CD8-positive, alpha-beta memory T cell (primary cell): ENCODE measurements around the gene NR5A1. TPM values are rescaled to one million over a fixed set of nuclear protein-coding genes. Genes with fewer than 3 reads are reported as not detected.

Experiments used
- CTCF ChIA-PET: fragments of 350-600 bp; sonication (Branson Sonifier 250); formaldehyde crosslinking; loops from one replicate; lab custom pipeline; 2021; ENCODE audit warnings: antibody characterized with exemption; lab: Charles Lee
- POLR2A ChIA-PET: fragments of 350-600 bp; sonication (Branson Sonifier 250); formaldehyde crosslinking; loops from one replicate; lab custom pipeline; 2021; ENCODE audit warnings: antibody characterized with exemption; lab: Charles Lee
- DNase-seq, 5 donors: peaks; one replicate each; pipeline versions ENCODE4 v3.0.0 to v3.0.0-alpha.2; 2020 to 2022; ENCODE audit warnings: mixed read lengths in 1 of 5
- H3K27ac ChIP-seq: one replicate; pipeline ENCODE4 v1.7.0; 2013; ENCODE audit warnings: low read depth, mild to moderate bottlenecking, low read length, moderate library complexity
- H3K27me3 ChIP-seq: 2 replicates; pipeline ENCODE4 v1.7.0; 2013; ENCODE audit warnings: low read length, mild to moderate bottlenecking; ENCODE audit not compliant: insufficient read depth, poor library complexity, severe bottlenecking
- H3K36me3 ChIP-seq: 2 replicates; pipeline ENCODE4 v1.7.0; 2013; ENCODE audit warnings: mild to moderate bottlenecking, low read length, moderate library complexity; ENCODE audit not compliant: insufficient read depth
- H3K4me1 ChIP-seq: 2 replicates; pipeline ENCODE4 v1.7.0; 2013; ENCODE audit warnings: mild to moderate bottlenecking, low read length, moderate library complexity; ENCODE audit not compliant: insufficient read depth
- H3K4me3 ChIP-seq: 2 replicates; pipeline ENCODE4 v1.7.0; 2013; ENCODE audit warnings: mild to moderate bottlenecking, low read length
- H3K9me3 ChIP-seq: 2 replicates; pipeline ENCODE4 v1.7.0; 2013; ENCODE audit warnings: mild to moderate bottlenecking, low read length
- H3K27ac Mint-ChIP-seq, 8 donors: one replicate each; pipeline ENCODE4 v1.8.0; 2020 to 2021; ENCODE audit warnings: mixed read lengths in 8 of 8, mild to moderate bottlenecking in 6 of 8, inconsistent platforms in 3 of 8, moderate library complexity in 3 of 8
- H3K27me3 Mint-ChIP-seq, 2 donors: one replicate each; pipeline ENCODE4 v1.8.0; 2020 to 2021; ENCODE audit warnings: mixed read lengths in 2 of 2, mild to moderate bottlenecking in 1 of 2, moderate library complexity in 1 of 2
- H3K36me3 Mint-ChIP-seq, 3 donors: one replicate each; pipeline ENCODE4 v1.8.0; 2020 to 2021; ENCODE audit warnings: mixed read lengths in 3 of 3, inconsistent platforms in 1 of 3, mild to moderate bottlenecking in 1 of 3
- H3K4me1 Mint-ChIP-seq, 3 donors: one replicate each; pipeline ENCODE4 v1.8.0; 2020 to 2021; ENCODE audit warnings: mixed read lengths in 3 of 3, inconsistent platforms in 1 of 3, mild to moderate bottlenecking in 1 of 3
- H3K4me3 Mint-ChIP-seq, 7 donors: one replicate each; pipeline ENCODE4 v1.8.0; 2020 to 2021; ENCODE audit warnings: mixed read lengths in 7 of 7, mild to moderate bottlenecking in 6 of 7, moderate library complexity in 4 of 7, inconsistent platforms in 2 of 7
- H3K9me3 Mint-ChIP-seq, 5 donors: one replicate each; pipeline ENCODE4 v1.8.0; 2020 to 2022; ENCODE audit warnings: mixed read lengths in 5 of 5, mild to moderate bottlenecking in 3 of 5, moderate library complexity in 2 of 5, inconsistent platforms in 1 of 5
- polyA plus RNA-seq: library from polyadenylated mRNA; unstranded; fragments of 300-500 nt; fragmentation: Illumina TruSeq; gene quantifications from one replicate; pipeline ENCODE4 v1.2.3, GENCODE V29; 2021
- total RNA-seq, 2 experiments: library from RNA; stranded (reverse); gene quantifications; one replicate each; pipeline ENCODE4 v1.2.3, GENCODE V29; 2021

The NR5A1 gene
- total and polyA plus RNA-seq, 3 experiments from 2014 or later = not detected

DNA sequence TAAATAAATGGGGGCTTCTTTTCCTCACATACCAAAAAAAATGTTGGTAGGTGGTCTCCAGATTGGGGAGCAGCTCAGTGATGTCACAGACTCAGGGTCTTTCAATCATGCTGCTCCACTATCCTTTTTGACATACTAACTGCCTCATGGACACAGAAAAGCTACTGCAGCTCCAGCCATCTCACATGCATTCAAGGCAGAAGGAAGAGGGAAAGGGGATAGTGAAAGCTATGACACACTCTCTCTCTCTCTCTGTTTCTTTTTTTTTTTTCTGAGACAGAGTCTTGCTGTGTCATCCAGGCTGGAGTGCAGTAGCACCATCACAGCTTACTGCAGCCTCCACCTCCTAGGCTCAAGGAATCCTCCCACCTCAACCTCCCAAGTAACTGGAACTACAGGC, 64.8 kb downstream of the NR5A1 start:
- Mint-ChIP-seq H3K9me3 (peaks cover 0 to 5% (median 0%) of the 10 kb centered on the region in 5 donors), H3K4me1 (no peaks in the 10 kb centered on the region), H3K27ac (no peak overlapping the region), H3K36me3 (peaks cover 0 to 3% (median 0%) of the 10 kb centered on the region in 3 donors), H3K4me3 (no peak overlapping the region), H3K27me3 (peaks cover 37 to 46% of the 10 kb centered on the region in 2 donors)
- Histone ChIP-seq H3K27me3 (no peaks in the 10 kb centered on the region), H3K4me3 (no peak overlapping the region), H3K9me3 (no peaks in the 10 kb centered on the region), H3K27ac (no peak overlapping the region), H3K4me1 (no peaks in the 10 kb centered on the region), H3K36me3 (no peaks in the 10 kb centered on the region)
- ChIA-PET CTCF (no interaction called here), POLR2A (no interaction called here)
- DNase-seq = no peak

DNA sequence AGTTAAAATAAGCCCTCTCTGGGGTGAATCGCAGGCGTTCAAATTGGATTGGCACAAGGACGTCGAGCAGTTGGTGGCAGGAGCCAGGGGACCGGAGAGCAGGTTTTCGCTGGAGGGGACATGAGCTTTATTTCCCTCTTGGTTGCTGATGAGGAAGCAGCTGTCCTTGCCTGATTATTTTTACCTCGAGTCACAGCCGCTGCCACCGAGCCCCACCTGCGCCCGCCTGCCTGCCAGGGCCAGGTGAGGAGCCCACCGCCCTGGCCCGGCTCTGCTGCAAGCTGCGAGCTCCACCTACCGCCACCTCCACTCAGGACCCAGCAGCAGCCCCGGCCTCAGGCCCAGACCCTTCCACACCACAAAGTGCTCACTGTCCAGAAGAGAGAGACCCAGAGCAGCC, 65.9 kb downstream of the NR5A1 start:
- POLR2A ChIA-PET = no interaction called here
- no peaks in the 10 kb centered on the region for H3K4me1 Mint-ChIP-seq
- DNase-seq = no peak

DNA sequence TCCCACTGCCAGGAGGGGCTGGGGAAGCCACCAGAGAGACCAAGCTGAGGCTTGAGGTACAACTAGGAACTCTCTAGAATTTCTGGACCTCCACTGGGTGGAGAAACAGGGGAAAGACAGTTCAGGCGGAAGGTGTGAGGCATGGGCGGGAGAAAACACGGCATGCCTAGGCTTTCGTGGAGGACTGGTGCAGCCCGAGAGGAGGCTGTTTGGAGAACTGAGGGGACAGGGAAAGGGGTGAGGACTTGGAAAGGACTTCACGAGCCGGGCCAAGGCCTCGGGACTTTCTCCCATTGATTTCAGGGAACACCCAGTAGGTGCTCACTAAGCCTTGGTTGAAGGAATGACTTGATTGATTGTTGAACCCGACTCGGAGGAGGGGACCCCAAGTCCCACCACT, 66.4 kb downstream of the NR5A1 start:
- H3K4me3 ChIP-seq = no peak overlapping the region
- ChIA-PET POLR2A (no interaction called here), CTCF (no interaction called here)
- Mint-ChIP-seq H3K27me3 (peaks cover 36 to 44% of the 10 kb centered on the region in 2 donors), H3K9me3 (peaks cover 0 to 5% (median 0%) of the 10 kb centered on the region in 5 donors), H3K4me3 (no peak overlapping the region), H3K4me1 (no peaks in the 10 kb centered on the region), H3K36me3 (peaks cover 0 to 3% (median 0%) of the 10 kb centered on the region in 3 donors), H3K27ac (no peak overlapping the region)
- no peak for DNase-seq
- no peaks in the 10 kb centered on the region for H3K9me3 ChIP-seq
- no peak overlapping the region for H3K27ac ChIP-seq
- H3K27me3 ChIP-seq = no peaks in the 10 kb centered on the region
- no peaks in the 10 kb centered on the region for H3K4me1 ChIP-seq
- no peaks in the 10 kb centered on the region for H3K36me3 ChIP-seq

More for the DNA sequence above, 65.9 kb downstream of the NR5A1 start:
- no peaks in the 10 kb centered on the region for H3K36me3 ChIP-seq
- CTCF ChIA-PET = no interaction called here
- Mint-ChIP-seq H3K9me3 (peaks cover 0 to 5% (median 0%) of the 10 kb centered on the region in 5 donors), H3K27ac (no peak overlapping the region), H3K27me3 (peaks cover 36 to 43% of the 10 kb centered on the region in 2 donors), H3K36me3 (peaks cover 0 to 3% (median 0%) of the 10 kb centered on the region in 3 donors), H3K4me3 (no peak overlapping the region)
- H3K27me3 ChIP-seq = no peaks in the 10 kb centered on the region
- no peaks in the 10 kb centered on the region for H3K9me3 ChIP-seq
- H3K4me1 ChIP-seq = no peaks in the 10 kb centered on the region
- no peak overlapping the region for H3K4me3 ChIP-seq
- H3K27ac ChIP-seq = no peak overlapping the region

DNA sequence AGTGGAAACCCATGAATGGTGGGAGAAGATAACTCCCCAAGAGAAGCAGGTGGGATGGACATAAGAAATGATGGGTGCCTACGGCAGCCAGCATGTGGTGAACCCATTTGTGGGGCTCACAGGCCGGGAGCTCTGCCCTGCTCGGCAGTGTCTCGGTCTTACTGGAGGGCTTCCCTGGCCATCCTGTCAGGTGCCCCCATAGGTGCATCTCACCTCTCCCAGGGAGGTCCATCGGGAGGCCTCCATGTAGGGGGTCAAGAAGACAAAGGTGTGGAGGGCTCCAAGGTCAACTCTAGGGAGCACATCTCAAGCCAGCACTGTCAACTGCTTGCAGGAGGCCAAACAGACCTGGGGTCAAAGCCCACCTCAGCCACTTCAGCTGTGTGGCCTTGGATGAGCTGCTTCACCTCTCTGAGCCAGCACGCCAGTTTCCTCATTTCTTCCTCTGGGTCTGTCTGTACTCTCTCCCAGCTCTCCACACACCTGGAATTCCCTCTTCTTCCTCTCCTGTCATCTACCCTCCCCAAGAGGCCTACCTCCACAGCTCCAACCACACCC, 67.4 kb downstream of the NR5A1 start:
- Mint-ChIP-seq H3K27me3 (peaks cover 32 to 38% of the 10 kb centered on the region in 2 donors), H3K4me3 (no peak overlapping the region), H3K4me1 (no peaks in the 10 kb centered on the region), H3K9me3 (peaks cover 0 to 5% (median 0%) of the 10 kb centered on the region in 5 donors), H3K36me3 (peaks cover 0 to 3% (median 0%) of the 10 kb centered on the region in 3 donors), H3K27ac (no peak overlapping the region)
- no peak overlapping the region for H3K27ac ChIP-seq
- H3K4me1 ChIP-seq = no peaks in the 10 kb centered on the region
- no peaks in the 10 kb centered on the region for H3K27me3 ChIP-seq
- no peak overlapping the region for H3K4me3 ChIP-seq
- no peak for DNase-seq
- ChIA-PET CTCF (no interaction called here), POLR2A (no interaction called here)
- H3K9me3 ChIP-seq = no peaks in the 10 kb centered on the region
- no peaks in the 10 kb centered on the region for H3K36me3 ChIP-seq

DNA sequence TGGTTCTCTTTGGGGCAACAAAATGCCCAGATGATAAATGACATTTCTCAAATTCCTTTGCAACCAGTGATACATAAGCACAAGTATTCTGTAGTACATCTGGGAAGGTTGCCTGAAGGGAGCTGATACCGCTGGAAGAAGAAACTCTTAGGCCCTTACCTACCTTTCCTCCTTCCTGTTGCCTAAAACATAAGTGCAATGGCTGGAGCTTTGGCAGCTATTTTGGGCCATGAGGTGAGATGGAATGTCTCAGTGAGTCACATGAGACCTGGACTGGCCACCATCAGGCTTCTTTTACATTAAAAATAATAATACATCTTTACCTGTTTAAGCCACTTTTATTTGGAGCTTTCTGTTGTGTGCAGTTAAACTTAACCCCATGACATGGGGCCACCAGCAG, 68.1 kb downstream of the NR5A1 start:
- Histone ChIP-seq H3K4me3 (no peak overlapping the region), H3K36me3 (no peaks in the 10 kb centered on the region), H3K27me3 (no peaks in the 10 kb centered on the region), H3K4me1 (no peaks in the 10 kb centered on the region), H3K27ac (no peak overlapping the region), H3K9me3 (no peaks in the 10 kb centered on the region)
- ChIA-PET CTCF (no interaction called here), POLR2A (no interaction called here)
- H3K36me3 Mint-ChIP-seq = peaks cover 0 to 3% (median 0%) of the 10 kb centered on the region in 3 donors
- no peak overlapping the region for H3K27ac Mint-ChIP-seq
- no peaks in the 10 kb centered on the region for H3K4me1 Mint-ChIP-seq
- H3K27me3 Mint-ChIP-seq = peaks cover 33 to 40% of the 10 kb centered on the region in 2 donors
- no peak for DNase-seq
- H3K9me3 Mint-ChIP-seq = peaks cover 0 to 5% (median 0%) of the 10 kb centered on the region in 5 donors
- no peak overlapping the region for H3K4me3 Mint-ChIP-seq

DNA sequence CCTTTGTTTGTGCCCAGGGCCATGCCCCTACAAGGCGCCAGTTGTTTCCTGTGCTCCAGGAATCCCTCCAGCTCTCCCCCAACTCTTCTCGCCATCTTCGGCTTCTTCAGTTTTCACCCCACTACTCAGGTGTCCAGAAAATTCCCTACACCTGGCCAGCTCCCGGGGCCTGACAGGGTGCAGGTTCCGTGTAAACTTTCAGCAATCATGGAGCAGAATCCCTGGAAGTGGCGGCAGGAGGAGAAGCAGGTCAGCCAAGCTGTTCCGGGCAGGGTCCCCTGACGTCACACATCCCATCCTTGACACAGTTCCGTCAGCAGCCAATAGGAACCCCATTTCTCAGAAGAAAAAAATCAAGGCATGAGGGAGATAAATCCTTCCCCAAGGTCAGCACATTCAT, 69.1 kb downstream of the NR5A1 start:
- no peak for DNase-seq
- no peak overlapping the region for H3K27ac ChIP-seq
- H3K9me3 ChIP-seq = no peaks in the 10 kb centered on the region
- Mint-ChIP-seq H3K9me3 (peaks cover 0 to 5% (median 0%) of the 10 kb centered on the region in 5 donors), H3K4me1 (no peaks in the 10 kb centered on the region), H3K27ac (no peak overlapping the region), H3K27me3 (peaks cover 33 to 37% of the 10 kb centered on the region in 2 donors), H3K4me3 (no peak overlapping the region), H3K36me3 (peaks cover 0 to 3% (median 0%) of the 10 kb centered on the region in 3 donors)
- ChIA-PET POLR2A (no interaction called here), CTCF (no interaction called here)
- no peak overlapping the region for H3K4me3 ChIP-seq
- H3K4me1 ChIP-seq = no peaks in the 10 kb centered on the region
- H3K36me3 ChIP-seq = no peaks in the 10 kb centered on the region
- no peaks in the 10 kb centered on the region for H3K27me3 ChIP-seq

DNA sequence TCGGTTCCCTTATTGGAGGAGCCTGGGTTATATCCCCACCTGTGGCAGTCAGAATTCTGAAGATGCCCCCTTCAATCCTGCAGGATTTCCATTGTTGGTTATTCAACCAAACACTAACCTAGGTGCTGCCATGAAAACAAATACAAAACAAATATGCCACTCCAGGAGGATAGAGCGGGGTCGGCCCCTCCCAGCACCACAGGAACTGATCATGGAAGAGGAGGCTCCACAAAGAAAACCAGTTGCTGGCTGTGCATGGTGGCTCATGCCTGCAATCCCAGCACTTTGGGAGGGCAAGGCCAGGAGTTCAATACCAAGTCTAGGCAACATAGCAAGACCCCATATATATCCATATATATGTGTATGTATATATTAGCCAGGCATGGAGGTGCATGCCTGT, 70.1 kb downstream of the NR5A1 start:
- Mint-ChIP-seq H3K9me3 (peaks cover 0 to under 1% (median 0%) of the 10 kb centered on the region in 5 donors), H3K4me3 (no peak overlapping the region), H3K27me3 (peaks cover 31 to 42% of the 10 kb centered on the region in 2 donors), H3K27ac (no peak overlapping the region), H3K36me3 (peaks cover 0 to 3% (median 0%) of the 10 kb centered on the region in 3 donors), H3K4me1 (no peaks in the 10 kb centered on the region)
- Histone ChIP-seq H3K27ac (no peak overlapping the region), H3K36me3 (no peaks in the 10 kb centered on the region), H3K9me3 (no peaks in the 10 kb centered on the region), H3K4me3 (no peak overlapping the region), H3K4me1 (no peaks in the 10 kb centered on the region), H3K27me3 (no peaks in the 10 kb centered on the region)
- POLR2A ChIA-PET = no interaction called here
- CTCF ChIA-PET = no interaction called here
- no peak for DNase-seq

DNA sequence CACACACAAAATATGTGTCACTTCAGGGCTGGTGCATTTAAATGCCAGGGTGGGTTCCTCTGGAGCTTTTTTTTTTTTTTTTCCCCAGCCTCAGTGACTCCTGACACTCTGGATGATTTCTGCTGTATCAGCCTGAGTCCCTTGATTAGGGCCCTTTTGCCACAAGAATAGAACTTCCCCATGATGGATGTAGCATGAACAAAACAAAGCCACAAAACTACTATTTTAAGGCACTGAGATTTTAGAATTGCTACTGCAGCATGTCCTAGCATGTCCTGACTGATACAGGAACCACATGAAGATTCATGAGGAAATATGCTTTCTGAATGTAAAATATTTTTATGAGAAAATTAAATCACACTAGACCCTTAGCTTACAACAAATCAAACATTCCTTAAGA, 70.9 kb downstream of the NR5A1 start:
- no peaks in the 10 kb centered on the region for H3K4me1 Mint-ChIP-seq
- Histone ChIP-seq H3K27ac (no peak overlapping the region), H3K4me3 (no peak overlapping the region), H3K9me3 (no peaks in the 10 kb centered on the region), H3K27me3 (no peaks in the 10 kb centered on the region), H3K4me1 (no peaks in the 10 kb centered on the region), H3K36me3 (no peaks in the 10 kb centered on the region)
- H3K27me3 Mint-ChIP-seq = peaks cover 25 to 38% of the 10 kb centered on the region in 2 donors
- H3K36me3 Mint-ChIP-seq = no peaks in the 10 kb centered on the region
- ChIA-PET POLR2A (no interaction called here), CTCF (no interaction called here)
- H3K27ac Mint-ChIP-seq = no peak overlapping the region
- no peak overlapping the region for H3K4me3 Mint-ChIP-seq
- H3K9me3 Mint-ChIP-seq = no peaks in the 10 kb centered on the region
- DNase-seq = no peak
